ENCODE results near the gene FBXO5. TPM values are rescaled to one million over a fixed set of nuclear protein-coding genes. Genes with fewer than 3 reads are reported as not detected.

Gene FBXO5
- total RNA-seq, 1 donor: 6.5 TPM

DNA sequence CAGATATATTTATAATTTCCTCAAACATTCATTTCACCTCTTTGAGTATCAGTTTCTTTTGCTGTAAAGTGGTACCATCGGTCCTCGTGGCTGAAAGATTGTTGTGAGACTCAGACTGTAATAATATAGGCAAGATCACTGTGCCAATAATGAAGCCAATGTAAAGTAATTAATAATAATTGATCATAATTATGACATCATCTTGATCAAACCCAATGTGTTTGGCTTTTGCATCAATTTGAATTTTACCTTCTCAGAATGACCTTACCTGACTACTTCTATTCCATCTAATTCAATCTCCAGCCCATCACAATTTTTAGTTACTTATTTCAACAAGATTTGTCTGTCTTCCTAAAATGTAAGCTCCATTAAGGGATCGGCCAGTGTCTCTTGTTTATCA lies 35.5 kb upstream of the FBXO5 start:
- DNase-seq (ENCODE audit: insufficient read length, low spot score, missing footprints): no peak

DNA sequence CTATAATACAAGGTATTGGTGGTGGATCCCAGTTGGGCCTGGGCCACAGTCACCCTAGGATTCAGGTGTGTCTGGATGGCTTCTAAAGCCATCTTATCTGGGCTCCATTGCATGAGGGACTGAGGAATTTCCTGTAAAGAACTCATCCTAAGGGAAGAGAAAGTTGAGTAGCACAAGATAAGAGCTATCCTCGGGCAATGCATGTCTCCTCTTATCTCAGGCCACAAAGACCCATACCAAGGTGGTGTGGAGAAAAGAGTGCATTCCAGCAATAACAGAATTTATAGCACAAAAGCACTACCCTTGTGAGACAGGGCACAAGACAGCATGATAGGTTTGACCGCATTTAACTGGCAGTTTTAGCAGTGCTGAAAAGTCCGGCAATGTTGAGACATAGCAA lies 34.0 kb upstream of the FBXO5 start:
- H3K27ac ChIP-seq (ENCODE audit: low read depth, low read length): no peak overlapping the region
- no peak for DNase-seq (ENCODE audit: insufficient read length, low spot score, missing footprints)

More for the DNA sequence above, 35.5 kb upstream of the FBXO5 start:
- Histone ChIP-seq H3K27me3 (ENCODE audit: insufficient read depth, low read length) (no peaks in the 10 kb centered on the region), H3K4me3 (ENCODE audit: insufficient read depth, low read length) (no peak overlapping the region), H2AFZ (ENCODE audit: low read length) (no peak overlapping the region), H3K4me1 (ENCODE audit: insufficient read depth, low read length) (no peaks in the 10 kb centered on the region), H3K27ac (ENCODE audit: low read depth, low read length) (no peak overlapping the region), H3K79me2 (ENCODE audit: insufficient read depth, low read length) (no peaks in the 10 kb centered on the region), H4K20me1 (ENCODE audit: insufficient read depth, low read length) (no peaks in the 10 kb centered on the region), H3K4me2 (ENCODE audit: insufficient read depth, low read length) (no peak overlapping the region), H3K36me3 (ENCODE audit: insufficient read depth, low read length) (no peaks in the 10 kb centered on the region), H3K9me3 (ENCODE audit: low read depth, low read length) (no peaks in the 10 kb centered on the region)
- TF ChIP-seq, protein P1, sequence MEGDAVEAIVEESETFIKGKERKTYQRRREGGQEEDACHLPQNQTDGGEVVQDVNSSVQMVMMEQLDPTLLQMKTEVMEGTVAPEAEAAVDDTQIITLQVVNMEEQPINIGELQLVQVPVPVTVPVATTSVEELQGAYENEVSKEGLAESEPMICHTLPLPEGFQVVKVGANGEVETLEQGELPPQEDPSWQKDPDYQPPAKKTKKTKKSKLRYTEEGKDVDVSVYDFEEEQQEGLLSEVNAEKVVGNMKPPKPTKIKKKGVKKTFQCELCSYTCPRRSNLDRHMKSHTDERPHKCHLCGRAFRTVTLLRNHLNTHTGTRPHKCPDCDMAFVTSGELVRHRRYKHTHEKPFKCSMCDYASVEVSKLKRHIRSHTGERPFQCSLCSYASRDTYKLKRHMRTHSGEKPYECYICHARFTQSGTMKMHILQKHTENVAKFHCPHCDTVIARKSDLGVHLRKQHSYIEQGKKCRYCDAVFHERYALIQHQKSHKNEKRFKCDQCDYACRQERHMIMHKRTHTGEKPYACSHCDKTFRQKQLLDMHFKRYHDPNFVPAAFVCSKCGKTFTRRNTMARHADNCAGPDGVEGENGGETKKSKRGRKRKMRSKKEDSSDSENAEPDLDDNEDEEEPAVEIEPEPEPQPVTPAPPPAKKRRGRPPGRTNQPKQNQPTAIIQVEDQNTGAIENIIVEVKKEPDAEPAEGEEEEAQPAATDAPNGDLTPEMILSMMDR (IDR thresholded peaks at IDR 0.05; ENCODE audit: extremely low read depth, low read depth, low read length): no peak

DNA sequence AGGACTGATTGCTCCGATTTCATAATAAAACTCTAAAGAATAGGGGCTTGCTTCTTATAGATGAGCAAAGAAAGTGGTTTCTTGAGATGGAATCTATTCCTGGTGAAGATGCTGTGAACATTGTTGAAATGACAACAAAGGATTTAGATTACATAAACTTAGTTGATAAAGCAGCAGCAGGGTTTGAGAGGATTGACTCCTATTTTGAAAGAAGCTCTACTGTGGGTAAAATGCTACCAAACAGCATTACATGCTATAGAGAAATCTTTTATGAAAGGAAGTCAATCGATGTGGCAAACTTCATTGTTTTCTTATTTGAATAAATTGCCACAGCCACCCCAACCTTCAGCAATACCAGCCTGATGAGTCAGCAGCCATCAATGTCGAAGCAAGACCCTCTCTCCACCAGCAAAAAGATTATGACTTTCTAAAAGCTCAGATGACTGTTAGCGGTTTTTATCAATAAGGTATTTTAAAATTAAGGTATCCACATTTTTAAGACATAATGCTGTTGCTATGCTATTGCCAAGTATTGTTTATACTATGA lies 32.3 kb upstream of the FBXO5 start:
- H3K36me3 ChIP-seq (ENCODE audit: insufficient read depth, low read length): no peaks in the 10 kb centered on the region
- TF ChIP-seq, protein P1 (IDR thresholded peaks at IDR 0.05; ENCODE audit: extremely low read depth, low read depth, low read length): no peak
- H3K4me2 ChIP-seq (ENCODE audit: insufficient read depth, low read length): no peak overlapping the region
- no peaks in the 10 kb centered on the region for H3K27me3 ChIP-seq (ENCODE audit: insufficient read depth, low read length)
- no peaks in the 10 kb centered on the region for H3K4me1 ChIP-seq (ENCODE audit: insufficient read depth, low read length)
- H3K4me3 ChIP-seq (ENCODE audit: insufficient read depth, low read length): no peak overlapping the region
- no peaks in the 10 kb centered on the region for H3K9me3 ChIP-seq (ENCODE audit: low read depth, low read length)
- H2AFZ ChIP-seq (ENCODE audit: low read length): no peak overlapping the region
- H3K79me2 ChIP-seq (ENCODE audit: insufficient read depth, low read length): no peaks in the 10 kb centered on the region
- no peak overlapping the region for H3K27ac ChIP-seq (ENCODE audit: low read depth, low read length)
- H4K20me1 ChIP-seq (ENCODE audit: insufficient read depth, low read length): no peaks in the 10 kb centered on the region
- no peak for DNase-seq (ENCODE audit: insufficient read length, low spot score, missing footprints)

More for the DNA sequence above, 34.0 kb upstream of the FBXO5 start:
- Histone ChIP-seq H3K27me3 (ENCODE audit: insufficient read depth, low read length) (no peaks in the 10 kb centered on the region), H3K4me2 (ENCODE audit: insufficient read depth, low read length) (no peak overlapping the region), H4K20me1 (ENCODE audit: insufficient read depth, low read length) (no peaks in the 10 kb centered on the region), H3K4me3 (ENCODE audit: insufficient read depth, low read length) (no peak overlapping the region), H2AFZ (ENCODE audit: low read length) (no peak overlapping the region), H3K36me3 (ENCODE audit: insufficient read depth, low read length) (no peaks in the 10 kb centered on the region), H3K79me2 (ENCODE audit: insufficient read depth, low read length) (no peaks in the 10 kb centered on the region), H3K4me1 (ENCODE audit: insufficient read depth, low read length) (no peaks in the 10 kb centered on the region), H3K9me3 (ENCODE audit: low read depth, low read length) (no peaks in the 10 kb centered on the region)
- TF ChIP-seq, protein P1 (IDR thresholded peaks at IDR 0.05; ENCODE audit: extremely low read depth, low read depth, low read length): no peak

DNA sequence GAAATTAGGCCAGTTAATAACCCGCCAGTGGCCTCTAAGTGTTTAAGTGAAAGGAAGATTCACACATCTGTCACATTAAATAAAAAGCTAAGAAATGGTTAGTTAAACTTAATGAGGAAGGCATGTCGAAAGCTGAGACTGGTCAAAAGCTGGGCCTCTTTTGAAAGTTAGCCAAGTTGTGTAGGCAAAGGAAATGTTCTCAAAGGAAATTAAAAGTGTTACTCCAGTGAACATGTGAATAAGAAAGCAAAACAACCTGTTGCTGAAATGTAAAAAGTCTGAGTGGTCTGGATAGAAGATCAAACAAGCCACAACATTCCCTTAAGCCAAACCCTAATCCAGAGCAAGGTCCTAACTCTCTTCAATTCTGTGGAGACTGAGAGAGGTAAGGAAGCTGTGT lies 30.6 kb upstream of the FBXO5 start:
- Histone ChIP-seq H3K79me2 (ENCODE audit: insufficient read depth, low read length) (no peaks in the 10 kb centered on the region), H4K20me1 (ENCODE audit: insufficient read depth, low read length) (no peaks in the 10 kb centered on the region), H2AFZ (ENCODE audit: low read length) (no peak overlapping the region), H3K4me1 (ENCODE audit: insufficient read depth, low read length) (no peaks in the 10 kb centered on the region), H3K4me3 (ENCODE audit: insufficient read depth, low read length) (no peak overlapping the region), H3K36me3 (ENCODE audit: insufficient read depth, low read length) (no peaks in the 10 kb centered on the region), H3K27me3 (ENCODE audit: insufficient read depth, low read length) (no peaks in the 10 kb centered on the region), H3K27ac (ENCODE audit: low read depth, low read length) (no peak overlapping the region), H3K4me2 (ENCODE audit: insufficient read depth, low read length) (no peak overlapping the region), H3K9me3 (ENCODE audit: low read depth, low read length) (no peaks in the 10 kb centered on the region)
- TF ChIP-seq, protein P1 (IDR thresholded peaks at IDR 0.05; ENCODE audit: extremely low read depth, low read depth, low read length): no peak
- DNase-seq (ENCODE audit: insufficient read length, low spot score, missing footprints): no peak
